ENCODE results near the gene TLK2. TPM values are rescaled to one million over a fixed set of nuclear protein-coding genes. Genes with fewer than 3 reads are reported as not detected.
A peak's percentile ranks its signal among the peaks of the same experiment; 100 is the strongest.
"Not testable (repeated sequence)": the region's sequence is repeated elsewhere in the genome, so short reads cannot be mapped to it uniquely, and the experiment has no call there.

Gene TLK2
- total and polyA plus RNA-seq, 2 donors: 18.7 to 38.5 TPM

GRCh38 chr17:62530936-62531335 is 52.3 kb downstream of the TLK2 start:
- not testable (repeated sequence) for H3K27ac ChIP-seq (ENCODE audit: low read depth in 1 of 2, low read length in 1 of 2); H3K27me3 ChIP-seq (ENCODE audit: control insufficient read depth in 2 of 2, insufficient read depth in 1 of 2, low read length in 1 of 2); H3K4me3 ChIP-seq (ENCODE audit: low read length in 2 of 2); H3K4me1 ChIP-seq (ENCODE audit: control insufficient read depth in 2 of 2, insufficient read depth in 2 of 2, low read length in 2 of 2); H3K36me3 ChIP-seq (ENCODE audit: control insufficient read depth in 2 of 2, insufficient read depth in 2 of 2, low read length in 1 of 2); H3K9me3 ChIP-seq (ENCODE audit: control insufficient read depth in 2 of 2, insufficient read depth in 1 of 2, low read length in 1 of 2); DNase-seq (ENCODE audit: low read depth in 6 of 9, low spot score in 9 of 9)
- WGBS: 97% methylated on average over 1 of the region's 1 CpG

GRCh38 chr17:62536557-62536956 is 57.9 kb downstream of the TLK2 start:
- DNase-seq (ENCODE audit: low read depth in 6 of 9, low spot score in 9 of 9); H3K4me3 ChIP-seq (ENCODE audit: low read length in 2 of 2); H3K27me3 ChIP-seq (ENCODE audit: control insufficient read depth in 2 of 2, insufficient read depth in 1 of 2, low read length in 1 of 2); H3K9me3 ChIP-seq (ENCODE audit: control insufficient read depth in 2 of 2, insufficient read depth in 1 of 2, low read length in 1 of 2); H3K4me1 ChIP-seq (ENCODE audit: control insufficient read depth in 2 of 2, insufficient read depth in 2 of 2, low read length in 2 of 2); H3K27ac ChIP-seq (ENCODE audit: low read depth in 1 of 2, low read length in 1 of 2): not testable (repeated sequence)
- 98% methylated on average over 3 of the region's 4 CpGs for WGBS
- H3K36me3 ChIP-seq (ENCODE audit: control insufficient read depth in 2 of 2, insufficient read depth in 2 of 2, low read length in 1 of 2): peaks cover 14 to 15% of the 10 kb centered on the region in 2 donors

- H3K36me3 ChIP-seq (ENCODE audit: control insufficient read depth in 2 of 2, insufficient read depth in 2 of 2, low read length in 1 of 2): peaks cover 14 to 22% of the 10 kb centered on the region in 2 donors
- WGBS: 99% methylated on average over 4 of the region's 4 CpGs
- not testable (repeated sequence) for H3K27ac ChIP-seq (ENCODE audit: low read depth in 1 of 2, low read length in 1 of 2); H3K27me3 ChIP-seq (ENCODE audit: control insufficient read depth in 2 of 2, insufficient read depth in 1 of 2, low read length in 1 of 2); H3K4me3 ChIP-seq (ENCODE audit: low read length in 2 of 2); H3K9me3 ChIP-seq (ENCODE audit: control insufficient read depth in 2 of 2, insufficient read depth in 1 of 2, low read length in 1 of 2); DNase-seq (ENCODE audit: low read depth in 6 of 9, low spot score in 9 of 9); H3K4me1 ChIP-seq (ENCODE audit: control insufficient read depth in 2 of 2, insufficient read depth in 2 of 2, low read length in 2 of 2)
Observed at GRCh38 chr17:62541073-62541472, 62.4 kb downstream of the TLK2 start.

- H3K4me3 ChIP-seq (ENCODE audit: low read length in 2 of 2); H3K4me1 ChIP-seq (ENCODE audit: control insufficient read depth in 2 of 2, insufficient read depth in 2 of 2, low read length in 2 of 2); H3K27me3 ChIP-seq (ENCODE audit: control insufficient read depth in 2 of 2, insufficient read depth in 1 of 2, low read length in 1 of 2); DNase-seq (ENCODE audit: low read depth in 6 of 9, low spot score in 9 of 9); H3K36me3 ChIP-seq (ENCODE audit: control insufficient read depth in 2 of 2, insufficient read depth in 2 of 2, low read length in 1 of 2); H3K9me3 ChIP-seq (ENCODE audit: control insufficient read depth in 2 of 2, insufficient read depth in 1 of 2, low read length in 1 of 2); H3K27ac ChIP-seq (ENCODE audit: low read depth in 1 of 2, low read length in 1 of 2): not testable (repeated sequence)
- WGBS: 97% methylated on average over 3 of the region's 3 CpGs
Observed at GRCh38 chr17:62543278-62543775, 64.7 kb downstream of the TLK2 start.

GRCh38 chr17:62546066-62546465 is 67.4 kb downstream of the TLK2 start:
- H3K9me3 ChIP-seq (ENCODE audit: control insufficient read depth in 2 of 2, insufficient read depth in 1 of 2, low read length in 1 of 2); H3K36me3 ChIP-seq (ENCODE audit: control insufficient read depth in 2 of 2, insufficient read depth in 2 of 2, low read length in 1 of 2); H3K4me1 ChIP-seq (ENCODE audit: control insufficient read depth in 2 of 2, insufficient read depth in 2 of 2, low read length in 2 of 2); H3K27me3 ChIP-seq (ENCODE audit: control insufficient read depth in 2 of 2, insufficient read depth in 1 of 2, low read length in 1 of 2); H3K27ac ChIP-seq (ENCODE audit: low read depth in 1 of 2, low read length in 1 of 2); H3K4me3 ChIP-seq (ENCODE audit: low read length in 2 of 2); DNase-seq (ENCODE audit: low read depth in 6 of 9, low spot score in 9 of 9): not testable (repeated sequence)
- WGBS: 89% methylated on average over 5 of the region's 5 CpGs

GRCh38 chr17:62552851-62553659 is 74.4 kb downstream of the TLK2 start:
- not testable (repeated sequence) for H3K27ac ChIP-seq (ENCODE audit: low read depth in 1 of 2, low read length in 1 of 2); H3K4me3 ChIP-seq (ENCODE audit: low read length in 2 of 2); H3K27me3 ChIP-seq (ENCODE audit: control insufficient read depth in 2 of 2, insufficient read depth in 1 of 2, low read length in 1 of 2); H3K36me3 ChIP-seq (ENCODE audit: control insufficient read depth in 2 of 2, insufficient read depth in 2 of 2, low read length in 1 of 2); H3K9me3 ChIP-seq (ENCODE audit: control insufficient read depth in 2 of 2, insufficient read depth in 1 of 2, low read length in 1 of 2); H3K4me1 ChIP-seq (ENCODE audit: control insufficient read depth in 2 of 2, insufficient read depth in 2 of 2, low read length in 2 of 2)
- 25% methylated on average over 4 of the region's 4 CpGs for WGBS
- peak in 7 of 9 donors; percentile 15 to 46 (median 29) for DNase-seq (ENCODE audit: low read depth in 6 of 9, low spot score in 9 of 9)

GRCh38 chr17:62557532-62557931 is 78.9 kb downstream of the TLK2 start:
- H3K4me3 ChIP-seq (ENCODE audit: low read length in 2 of 2); H3K27me3 ChIP-seq (ENCODE audit: control insufficient read depth in 2 of 2, insufficient read depth in 1 of 2, low read length in 1 of 2); DNase-seq (ENCODE audit: low read depth in 6 of 9, low spot score in 9 of 9); H3K4me1 ChIP-seq (ENCODE audit: control insufficient read depth in 2 of 2, insufficient read depth in 2 of 2, low read length in 2 of 2); H3K9me3 ChIP-seq (ENCODE audit: control insufficient read depth in 2 of 2, insufficient read depth in 1 of 2, low read length in 1 of 2); H3K27ac ChIP-seq (ENCODE audit: low read depth in 1 of 2, low read length in 1 of 2): not testable (repeated sequence)
- 98% methylated on average over 5 of the region's 5 CpGs for WGBS
- peaks cover 4 to 12% of the 10 kb centered on the region in 2 donors for H3K36me3 ChIP-seq (ENCODE audit: control insufficient read depth in 2 of 2, insufficient read depth in 2 of 2, low read length in 1 of 2)

GRCh38 chr17:62558941-62559340 is 80.3 kb downstream of the TLK2 start:
- H3K27ac ChIP-seq (ENCODE audit: low read depth in 1 of 2, low read length in 1 of 2); DNase-seq (ENCODE audit: low read depth in 6 of 9, low spot score in 9 of 9); H3K4me3 ChIP-seq (ENCODE audit: low read length in 2 of 2); H3K9me3 ChIP-seq (ENCODE audit: control insufficient read depth in 2 of 2, insufficient read depth in 1 of 2, low read length in 1 of 2); H3K27me3 ChIP-seq (ENCODE audit: control insufficient read depth in 2 of 2, insufficient read depth in 1 of 2, low read length in 1 of 2); H3K4me1 ChIP-seq (ENCODE audit: control insufficient read depth in 2 of 2, insufficient read depth in 2 of 2, low read length in 2 of 2): not testable (repeated sequence)
- H3K36me3 ChIP-seq (ENCODE audit: control insufficient read depth in 2 of 2, insufficient read depth in 2 of 2, low read length in 1 of 2): peaks cover 8 to 19% of the 10 kb centered on the region in 2 donors
- 95% methylated on average over 4 of the region's 4 CpGs for WGBS

GRCh38 chr17:62560971-62561370 is 82.3 kb downstream of the TLK2 start:
- H3K4me3 ChIP-seq (ENCODE audit: low read length in 2 of 2); H3K27me3 ChIP-seq (ENCODE audit: control insufficient read depth in 2 of 2, insufficient read depth in 1 of 2, low read length in 1 of 2); H3K4me1 ChIP-seq (ENCODE audit: control insufficient read depth in 2 of 2, insufficient read depth in 2 of 2, low read length in 2 of 2); H3K27ac ChIP-seq (ENCODE audit: low read depth in 1 of 2, low read length in 1 of 2); H3K9me3 ChIP-seq (ENCODE audit: control insufficient read depth in 2 of 2, insufficient read depth in 1 of 2, low read length in 1 of 2); DNase-seq (ENCODE audit: low read depth in 6 of 9, low spot score in 9 of 9): not testable (repeated sequence)
- 95% methylated on average over 1 of the region's 2 CpGs for WGBS
- peaks cover 5 to 24% of the 10 kb centered on the region in 2 donors for H3K36me3 ChIP-seq (ENCODE audit: control insufficient read depth in 2 of 2, insufficient read depth in 2 of 2, low read length in 1 of 2)

Measured in thymus (tissue), 11 donors.